Middle frontal gyrus (tissue), 1 donor: ENCODE measurements around the gene DLX4.

Source experiments
- DNase-seq: peaks from one replicate; pipeline ENCODE4 v3.0.0-alpha.2; 2015; ENCODE audit warnings: low spot score; ENCODE audit errors: extremely low spot score

The DLX4 gene

DNA sequence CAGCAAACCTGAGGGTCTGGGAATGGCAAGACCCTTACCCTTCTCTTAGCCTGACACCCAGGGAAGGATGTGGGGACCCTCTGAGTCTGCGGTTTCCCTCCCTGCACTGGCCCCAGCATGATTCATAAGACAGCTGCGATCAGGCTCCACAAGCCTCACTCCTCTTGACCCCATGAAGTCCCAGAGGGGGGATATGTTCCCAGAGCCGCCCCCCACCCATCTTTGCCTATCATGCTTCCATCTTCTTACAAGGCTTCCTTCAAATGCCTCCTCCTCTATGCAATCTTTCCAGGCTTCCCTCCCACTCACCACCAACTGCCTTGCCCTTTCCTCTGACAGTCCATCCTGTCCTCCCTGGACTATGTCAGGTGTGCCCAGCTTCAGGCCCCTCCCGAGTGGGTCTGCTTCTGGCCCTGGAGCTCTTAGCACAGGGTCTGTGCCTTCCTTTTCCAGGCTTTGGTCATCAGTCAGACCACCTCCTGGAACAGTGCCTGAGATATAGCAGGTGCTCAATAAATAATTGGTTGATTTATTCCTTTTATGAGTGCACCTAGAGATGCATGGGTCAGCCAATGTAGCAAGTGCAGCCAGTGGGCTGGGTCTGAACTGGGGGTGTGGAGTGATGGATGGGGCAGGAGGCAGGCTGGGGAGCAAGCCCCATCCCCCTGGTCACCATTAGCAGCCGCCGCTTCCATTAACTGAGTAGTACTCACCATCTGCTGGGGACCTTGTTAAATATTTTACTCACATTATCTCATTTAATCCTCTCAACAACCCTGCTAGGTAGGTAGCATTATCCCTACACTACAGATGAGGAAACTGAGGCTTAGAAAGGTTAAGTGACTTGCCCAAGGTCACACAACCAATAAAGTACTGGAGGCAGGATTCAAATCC, 17.7 kb downstream of the DLX4 start:
- no peak for DNase-seq

DNA sequence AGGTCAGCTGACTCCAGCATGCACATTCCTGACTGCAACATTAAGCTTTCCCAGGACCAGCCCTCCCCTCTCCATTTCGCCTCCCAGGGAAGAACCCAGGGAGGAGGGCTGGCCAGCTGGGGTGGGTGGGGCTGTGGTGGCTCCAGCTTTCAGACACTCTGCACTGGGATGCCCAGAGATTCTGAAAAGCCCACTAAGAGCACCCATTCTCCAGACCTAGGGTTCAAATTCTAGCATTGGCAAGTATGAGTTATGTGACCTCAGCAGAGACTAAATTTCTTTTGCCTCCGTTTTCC, 18.2 kb downstream of the DLX4 start:
- no peak for DNase-seq

DNA sequence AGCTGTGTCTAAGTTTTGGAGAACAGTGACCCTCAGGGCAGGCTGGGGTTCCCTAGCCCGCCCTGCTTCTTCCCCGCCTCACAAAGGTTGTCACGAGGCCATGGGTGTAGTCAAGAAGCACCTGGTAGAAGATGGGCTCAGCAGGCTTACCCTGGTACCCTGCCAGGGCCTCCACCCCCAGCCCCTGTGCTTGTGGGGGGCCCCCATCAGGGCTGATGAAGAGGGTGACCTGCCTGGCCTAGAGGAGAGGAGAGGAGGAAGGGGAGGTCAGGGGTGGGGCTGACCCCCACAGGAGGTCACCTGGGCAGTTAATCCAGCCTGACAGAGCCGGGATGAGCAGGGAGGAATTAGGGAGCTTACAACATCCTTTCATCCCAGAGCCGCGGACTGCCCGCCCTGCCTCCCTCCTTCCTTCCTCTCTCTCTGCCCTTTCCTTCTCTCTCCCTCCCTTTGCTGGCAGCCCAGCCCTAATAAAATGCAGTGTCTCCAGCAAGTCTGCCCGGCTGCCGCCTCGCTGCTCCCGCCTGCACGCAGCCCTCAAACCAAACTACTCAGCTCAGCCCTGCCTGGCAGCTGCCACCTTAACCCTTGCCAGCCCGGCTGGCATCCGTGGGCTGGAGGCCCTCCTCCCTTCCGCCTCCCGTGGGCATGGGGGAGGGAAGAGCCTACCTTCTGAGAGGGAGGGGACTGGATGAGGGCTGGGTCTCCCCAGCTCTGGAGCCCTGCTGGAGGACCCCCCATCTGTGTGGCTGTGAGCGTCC, 18.9 kb downstream of the DLX4 start:
- DNase-seq, result no peak

DNA sequence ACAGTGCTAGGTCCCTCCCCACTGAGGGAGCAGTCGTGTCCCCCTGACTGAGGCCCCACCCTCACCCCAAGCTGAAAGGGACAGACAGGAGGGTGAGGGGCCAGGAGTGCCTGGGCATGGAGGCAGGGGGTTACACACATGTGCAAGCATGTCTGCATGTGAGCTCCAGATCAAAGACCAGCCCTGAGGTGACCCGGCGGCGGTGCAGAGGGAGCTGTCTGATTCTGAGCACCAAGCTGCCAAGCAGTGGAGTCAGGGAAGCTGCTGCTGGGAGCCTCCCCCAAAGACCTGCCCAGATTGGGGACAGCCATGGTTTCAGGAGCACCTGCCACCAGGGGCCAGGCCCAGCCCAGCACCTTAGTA, 20.5 kb downstream of the DLX4 start:
- DNase-seq, result no peak

DNA sequence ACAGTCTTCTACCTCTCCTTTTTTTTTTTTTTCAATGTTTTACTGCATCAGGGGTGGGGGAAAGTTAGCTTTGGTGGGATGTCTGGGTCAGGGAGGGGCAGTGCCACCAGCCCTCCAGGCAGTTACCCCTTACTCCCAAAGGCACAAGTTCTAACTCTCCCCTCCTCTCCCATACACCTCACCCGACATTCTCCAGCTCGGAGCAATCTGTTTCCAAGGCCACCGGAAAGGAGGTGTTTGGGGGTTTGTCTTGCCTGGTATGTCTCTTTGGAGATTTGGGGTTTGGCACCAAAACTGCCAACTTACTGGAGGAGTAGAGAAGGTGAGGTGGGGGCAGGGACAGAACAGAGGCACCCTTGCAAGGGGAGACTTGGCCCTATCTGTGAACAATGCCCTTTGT, 21.3 kb downstream of the DLX4 start:
- no peak for DNase-seq

DNA sequence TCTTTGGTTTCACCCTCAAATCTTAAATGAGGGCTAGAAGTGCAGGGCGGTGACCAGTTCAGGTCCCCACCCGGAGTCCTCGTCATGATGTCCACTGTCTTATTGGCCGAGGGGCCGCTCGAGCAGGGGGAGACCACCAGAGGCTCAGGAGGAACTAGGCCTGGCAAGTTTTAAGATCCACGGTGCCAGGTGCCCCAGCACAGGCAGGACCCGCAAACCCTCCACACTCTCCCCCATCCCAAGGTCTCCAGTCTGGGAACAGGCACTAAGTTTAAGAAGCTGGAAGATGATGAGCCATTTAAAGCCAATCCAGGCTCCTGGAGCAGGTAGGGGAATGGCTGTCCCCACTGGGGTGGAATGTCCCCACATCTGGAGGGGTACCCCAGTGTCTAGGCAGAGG, 21.9 kb downstream of the DLX4 start:
- DNase-seq, result no peak

DNA sequence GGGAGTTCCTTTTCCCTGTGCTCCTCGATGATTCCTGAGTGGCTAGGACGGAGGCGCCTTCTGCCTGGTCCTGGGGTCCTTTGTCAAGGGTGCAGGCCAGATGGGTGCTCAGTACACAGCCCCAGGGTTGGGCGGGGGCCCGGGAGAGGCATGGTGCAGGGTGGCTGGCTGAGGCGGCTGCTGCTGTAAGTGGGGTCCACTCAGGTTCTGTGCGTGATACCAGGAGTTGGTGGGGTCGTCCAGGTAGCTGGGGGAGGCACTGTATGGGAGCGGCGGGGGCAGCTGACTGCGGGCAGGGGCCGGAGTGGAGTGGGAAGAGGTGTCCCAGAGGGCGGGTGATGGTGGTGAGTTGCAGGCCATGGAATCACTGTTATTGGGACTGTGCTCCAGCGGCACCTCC, 22.4 kb downstream of the DLX4 start:
- DNase-seq, result no peak

GRCh38 chr17:49992191-49992932, 23.4 kb downstream of the DLX4 start:
- DNase-seq, result no peak

- DNase-seq, result no peak
These were observed 24.0 kb downstream of the DLX4 start for GRCh38 chr17:49992933-49993422.

GRCh38 chr17:49993423-49994060, 24.6 kb downstream of the DLX4 start:
- no peak for DNase-seq

DNA sequence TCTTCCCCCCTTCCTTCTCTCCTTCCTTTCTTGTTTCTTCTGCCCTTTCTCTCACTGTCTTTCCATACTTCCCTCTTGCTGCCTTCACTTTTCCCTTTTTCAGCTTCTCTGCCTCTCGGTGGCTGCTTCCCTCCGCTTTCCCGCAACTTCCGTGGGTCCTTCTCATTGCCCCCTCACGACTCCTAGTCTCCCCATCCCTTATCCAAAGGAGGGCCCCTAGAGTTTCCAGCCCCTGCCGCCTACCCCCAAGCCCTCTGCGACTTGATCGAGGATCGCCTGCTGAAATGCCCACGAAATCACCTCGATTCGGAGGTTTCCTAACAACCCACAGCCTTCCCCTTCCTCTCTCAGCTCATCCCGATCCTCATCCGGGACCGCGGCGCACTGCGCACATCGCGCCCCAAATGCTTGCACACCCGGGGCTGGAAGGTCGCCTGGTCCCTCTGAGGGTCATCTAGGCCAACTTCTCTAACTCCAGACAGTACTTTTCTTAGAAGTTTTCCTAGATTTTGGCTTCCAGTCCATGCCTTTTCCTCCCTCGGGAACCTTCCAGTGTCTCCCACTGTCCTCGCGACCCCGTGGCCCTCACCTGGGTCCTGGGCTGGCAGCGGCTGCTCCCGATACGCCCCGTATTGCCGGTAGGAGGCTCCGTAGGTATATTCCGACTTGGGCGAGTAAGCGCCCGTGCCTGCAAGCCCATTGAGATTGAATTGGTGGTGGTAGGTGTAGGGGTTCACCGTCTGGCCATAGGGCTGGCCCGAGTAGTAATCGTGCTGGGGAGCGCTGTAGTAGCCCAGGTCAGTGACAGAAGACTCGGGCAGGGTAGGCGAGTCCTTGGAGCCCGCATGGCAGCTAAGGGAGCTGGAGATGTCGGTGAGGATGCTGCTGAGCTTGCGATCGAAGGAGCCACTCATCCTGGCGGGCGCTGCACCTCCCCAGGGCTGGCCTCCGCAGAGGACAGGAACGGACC, 25.4 kb downstream of the DLX4 start:
- DNase-seq, result no peak

DNA sequence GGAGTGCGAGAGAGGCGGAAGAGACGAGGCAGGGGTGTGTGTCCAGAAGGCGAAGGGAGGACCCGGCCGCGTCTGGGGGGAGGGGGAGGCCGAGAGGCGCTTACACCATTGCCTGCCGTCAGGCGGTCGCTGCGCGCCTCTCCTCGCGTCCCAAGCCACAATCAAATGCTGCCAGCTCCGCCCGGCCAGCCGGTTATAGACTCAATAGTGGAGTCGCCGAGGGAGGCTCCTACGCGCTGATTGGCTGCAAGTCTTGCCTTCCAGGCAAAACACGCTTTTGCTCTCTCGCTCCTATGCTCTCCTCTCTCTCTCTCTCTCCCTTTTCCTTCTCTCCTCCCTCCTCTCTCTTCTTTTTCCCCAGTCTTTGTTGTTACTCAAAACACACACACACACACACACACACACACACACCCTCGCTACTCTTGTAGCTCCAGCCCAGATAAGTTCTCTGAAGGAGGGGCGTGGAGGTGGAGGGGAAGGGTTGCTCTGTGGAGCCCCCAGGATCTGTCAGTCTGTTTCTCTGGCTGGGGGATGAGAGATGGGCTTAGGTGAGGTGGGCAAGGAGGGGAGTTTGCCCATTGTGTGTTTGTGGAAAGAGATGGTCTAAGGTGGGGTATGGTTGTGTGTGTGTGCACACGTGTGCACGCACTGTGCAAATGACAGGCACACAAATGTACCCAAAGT, 26.2 kb downstream of the DLX4 start, which contains the start of gene DLX3:
DLX3 (minus strand) TSS at position 170 of the 684 bp plus-strand sequence. CDS start 226 bp downstream, outside the sequence.
- no peak for DNase-seq

DNA sequence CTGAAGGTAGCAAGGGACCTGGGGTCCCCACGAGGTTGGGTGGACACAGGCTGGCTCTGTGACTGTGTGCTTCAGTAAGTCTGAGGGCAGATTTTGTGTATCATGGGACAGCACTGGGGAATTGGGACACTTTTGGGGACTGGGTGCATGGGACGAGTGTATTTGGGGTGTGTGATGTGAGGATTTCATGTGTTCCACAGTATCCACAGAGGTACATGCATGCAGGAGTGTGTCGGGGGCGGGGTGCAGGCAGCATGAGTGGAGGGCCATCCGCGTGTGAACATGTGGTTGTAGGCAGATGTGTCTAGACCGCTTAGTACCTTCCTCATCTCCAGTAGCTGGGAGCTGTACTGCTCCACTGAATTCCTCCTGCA, 27.1 kb downstream of the DLX4 start:
- DNase-seq, result no peak

DNA sequence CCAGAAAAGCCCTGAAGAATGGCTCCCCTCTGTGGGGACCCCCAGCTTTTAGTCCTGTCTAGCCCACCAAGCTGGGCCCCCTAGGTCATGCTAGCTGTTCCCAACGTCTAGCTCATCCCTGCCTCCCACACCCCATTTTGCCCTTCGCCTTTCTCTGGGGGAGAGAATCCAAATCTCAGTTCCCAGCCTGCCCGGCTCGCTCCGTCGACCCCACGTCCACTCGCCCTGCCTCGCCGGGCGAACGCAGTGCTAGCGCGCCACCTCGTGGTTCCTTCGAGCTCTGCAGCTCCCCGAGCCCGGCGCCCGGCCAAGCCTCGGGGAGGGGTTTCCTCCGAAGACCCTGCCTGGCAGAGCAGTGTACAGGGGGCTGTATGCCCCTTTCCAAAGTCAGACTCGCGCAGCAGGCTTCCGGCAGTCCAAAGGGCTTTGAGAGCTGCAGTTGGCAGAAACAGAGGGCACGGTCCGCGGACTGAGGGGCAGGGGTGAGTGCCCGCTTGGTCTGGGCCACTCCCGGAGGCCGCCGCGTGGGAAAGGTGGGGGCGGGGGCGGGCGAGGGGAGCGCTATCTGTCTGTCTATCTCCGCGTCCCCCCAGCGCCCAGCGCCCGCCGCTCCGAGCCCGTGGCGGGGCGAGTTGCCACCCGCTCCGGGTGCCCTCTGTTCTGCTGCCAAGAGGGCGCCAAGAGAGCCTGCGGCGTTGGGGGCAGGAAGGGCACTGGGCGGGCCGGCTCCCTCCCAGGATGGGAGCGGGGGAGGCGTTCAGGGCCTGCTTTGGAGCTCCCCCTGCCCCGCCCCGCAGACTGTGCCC, 27.7 kb downstream of the DLX4 start:
- no peak for DNase-seq

- DNase-seq, result no peak
These were observed 28.3 kb downstream of the DLX4 start for GRCh38 chr17:49997301-49997650.

GRCh38 chr17:49997773-49998703, 29.0 kb downstream of the DLX4 start:
- DNase-seq, result peak; percentile 69

DNA sequence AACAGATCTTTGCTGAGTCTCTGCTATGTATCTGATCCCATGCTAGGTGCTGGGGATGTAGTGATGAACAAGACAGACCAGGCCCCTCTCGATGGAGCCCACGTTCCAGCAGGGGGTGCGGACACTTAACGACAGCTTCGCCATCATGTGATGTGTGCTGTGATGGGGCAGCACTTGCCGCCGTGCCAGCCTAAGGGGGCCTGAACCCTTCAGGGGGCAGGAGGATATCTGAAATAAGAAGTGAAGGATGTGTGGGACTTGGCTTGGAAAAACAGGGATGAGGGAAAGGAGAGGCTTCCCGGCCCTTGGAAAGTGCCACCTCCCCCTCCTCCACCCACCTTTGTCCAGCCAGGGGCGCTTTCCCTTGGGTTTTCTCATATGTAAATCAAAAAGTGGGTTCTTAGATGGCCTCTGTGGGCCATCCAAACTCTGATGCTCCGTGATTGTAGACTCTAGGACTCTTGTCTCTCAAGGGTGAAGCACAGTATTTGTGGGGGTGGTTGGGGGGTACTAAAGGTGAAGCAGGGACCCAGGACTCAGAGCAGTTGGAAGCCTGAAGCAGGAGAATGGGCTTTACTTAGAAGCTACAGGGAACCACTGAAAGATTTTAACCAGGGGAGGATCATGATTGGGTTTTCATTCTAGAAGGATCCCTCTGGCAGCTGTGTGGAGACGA, 30.0 kb downstream of the DLX4 start:
- DNase-seq, result no peak
